Neural progenitor cell (in vitro differentiated cells): ENCODE results near the gene DBI.

Experiments used
- CTCF ChIP-seq: fragments of 200-600 bp; sonication (generic); IDR thresholded peaks from 2 replicates; pipeline ENCODE4 v1.5.1; 2017; ENCODE audit warnings: antibody characterized with exemption, mild to moderate bottlenecking
- EZH2 ChIP-seq: fragments of 200-600 bp; sonication (generic); IDR thresholded peaks from 2 replicates; pipeline ENCODE4 v1.6.1; 2017; ENCODE audit warnings: antibody characterized with exemption, mild to moderate bottlenecking, moderate library complexity

DNA sequence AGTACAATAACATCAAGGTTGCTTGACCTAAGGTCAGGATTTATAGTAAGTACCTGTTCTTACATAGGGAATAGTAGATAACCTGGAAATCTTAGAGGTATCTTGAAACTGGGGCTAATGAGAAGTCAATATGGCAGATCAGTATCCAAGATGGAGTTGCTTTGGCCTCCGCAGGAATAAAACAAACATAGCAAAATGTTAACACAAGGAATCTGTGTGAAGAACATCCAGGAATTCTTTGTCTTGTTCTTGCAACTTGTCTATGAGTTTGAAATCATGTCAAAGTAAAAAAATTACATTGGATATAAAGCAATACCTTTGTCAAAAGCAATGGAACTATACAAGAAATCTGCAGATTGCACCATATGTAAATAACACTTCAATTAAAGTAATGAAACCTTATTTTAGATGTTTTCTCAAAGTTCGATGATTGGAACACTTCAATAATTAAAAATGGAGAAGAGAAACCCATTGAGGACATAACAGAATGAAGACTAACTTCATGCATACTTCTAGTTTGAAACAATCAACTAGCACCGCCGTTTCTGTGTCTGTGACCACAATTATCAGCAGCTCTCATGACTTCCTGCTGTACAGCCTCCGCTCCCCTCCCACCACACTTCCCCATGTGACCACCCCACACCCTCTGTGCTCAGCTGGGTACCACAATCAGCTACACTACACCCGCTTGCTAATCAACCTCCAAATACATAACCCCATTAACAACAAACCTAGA, 27.8 kb upstream of the DBI start:
- TF ChIP-seq CTCF (no peak), EZH2 (no peak)
